SK-N-SH (cell line): ENCODE results near the gene ACSL1.

Experiments
- CTCF ChIP-seq: fragments of 200-600 bp; sonication (generic); IDR thresholded peaks from 2 replicates; pipeline ENCODE4 v1.6.1; 2017; ENCODE audit warnings: antibody characterized with exemption, mild to moderate bottlenecking, moderate library complexity
- EP300 ChIP-seq, 2 experiments: IDR thresholded peaks; 2 replicates each; pipeline versions ENCODE4 v1.4.0 to v1.6.1; 2012; ENCODE audit warnings: borderline replicate concordance in 1 of 2, low read depth in 1 of 2, low read length in 1 of 2
- EZH2phosphoT487 ChIP-seq: fragments of 200-600 bp; sonication (generic); IDR thresholded peaks from 2 replicates; pipeline ENCODE4 v1.6.1; 2017; ENCODE audit warnings: low read depth, mixed run types, mild to moderate bottlenecking, antibody characterized with exemption, moderate library complexity, borderline replicate concordance
- GATA2 ChIP-seq: sonication (generic); formaldehyde crosslinking; IDR thresholded peaks from 2 replicates; pipeline ENCODE4 v1.5.0; 2020; ENCODE audit warnings: mild to moderate bottlenecking, missing genetic modification reagents
- MAX ChIP-seq: IDR thresholded peaks from 2 replicates; pipeline ENCODE4 v1.4.0; 2012; ENCODE audit warnings: low read depth
- MEF2A ChIP-seq: IDR thresholded peaks from 2 replicates; pipeline ENCODE4 v1.4.0; 2012; ENCODE audit warnings: low read depth, borderline replicate concordance
- POLR2AphosphoS5 ChIP-seq: IDR thresholded peaks from 2 replicates; pipeline ENCODE4 v1.6.1; 2012; ENCODE audit warnings: low read depth, low read length
- RAD21 ChIP-seq: IDR thresholded peaks from 2 replicates; pipeline ENCODE4 v1.6.1; 2012; ENCODE audit warnings: mild to moderate bottlenecking, low read length
- RFX5 ChIP-seq: IDR thresholded peaks from 2 replicates; pipeline ENCODE4 v1.6.1; 2012; ENCODE audit warnings: mild to moderate bottlenecking, improper control_type of control experiment, low read length
- TCF12 ChIP-seq: IDR thresholded peaks from 2 replicates; pipeline ENCODE4 v1.4.0; 2012
- USF1 ChIP-seq: IDR thresholded peaks from 2 replicates; pipeline ENCODE4 v1.4.0; 2012; ENCODE audit warnings: low read depth, borderline replicate concordance
- ZBTB33 ChIP-seq: IDR thresholded peaks from 2 replicates; pipeline ENCODE4 v1.4.0; 2012; ENCODE audit warnings: low read depth, borderline replicate concordance

- no peak for TF ChIP-seq CTCF
- TF ChIP-seq POLR2AphosphoS5: no peak
- TF ChIP-seq GATA2: no peak
- no peak for TF ChIP-seq USF1
- TF ChIP-seq MAX: no peak
- TF ChIP-seq EZH2phosphoT487: no peak
- no peak for TF ChIP-seq RFX5
- TF ChIP-seq MEF2A: no peak
- no peak for TF ChIP-seq ZBTB33
- TF ChIP-seq RAD21: no peak
- TF ChIP-seq TCF12: no peak
- no peak for TF ChIP-seq EP300 (IDR thresholded peaks at IDR 0.05; ENCODE audit: borderline replicate concordance in 1 of 2, low read depth in 1 of 2, low read length in 1 of 2)
Measured at GRCh38 chr4:184722798-184723197, 103.0 kb downstream of the ACSL1 start.
